NK-92 (cell line): Measurements from ENCODE around the gene DDX6.
"Not testable (repeated sequence)": the region's sequence is repeated elsewhere in the genome, so short reads cannot be mapped to it uniquely, and the experiment has no call there.

Experiments
- DNase-seq: peaks from one replicate; lab custom pipeline; 2025; ENCODE audit not compliant: unreplicated experiment; lab: John Stamatoyannopoulos, UW

Gene DDX6

DNA sequence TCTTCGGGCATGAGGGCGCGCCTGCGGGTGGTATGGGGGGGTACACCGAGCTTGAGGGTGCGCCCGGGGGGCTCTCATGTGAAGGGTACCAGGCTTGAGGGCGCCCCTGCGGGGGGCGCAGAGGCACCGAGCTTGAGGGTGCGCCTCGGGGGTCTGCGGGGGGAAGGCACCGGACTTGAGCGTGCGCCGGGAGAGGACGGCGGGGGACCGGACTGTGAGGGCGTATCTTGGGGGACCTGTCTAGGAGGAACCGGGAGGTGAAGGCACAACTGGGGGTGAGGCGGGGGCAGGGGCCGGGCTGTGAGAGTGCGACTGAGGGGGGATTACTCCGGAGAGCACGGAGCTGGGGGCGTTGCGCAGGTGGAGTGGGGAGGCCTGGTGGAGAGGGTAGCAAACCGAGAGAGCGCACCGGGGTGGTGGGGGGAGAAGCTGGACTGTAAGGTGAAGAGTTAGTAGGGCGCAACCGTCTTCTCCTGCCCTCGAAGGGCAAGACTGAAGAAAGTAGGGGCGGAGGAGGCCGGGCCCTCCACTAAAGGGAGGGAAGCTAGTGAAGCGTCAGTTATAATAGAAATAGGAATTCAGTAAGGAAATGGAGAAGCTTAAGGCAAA is 1.1 kb upstream of the DDX6 start:
- no peak for DNase-seq

GRCh38 chr11:118790357-118791110 is 430 bp downstream of the DDX6 start:
- no peak for DNase-seq

- no peak for DNase-seq
Measured at GRCh38 chr11:118789501-118790356, 1.2 kb downstream of the DDX6 start.

DNA sequence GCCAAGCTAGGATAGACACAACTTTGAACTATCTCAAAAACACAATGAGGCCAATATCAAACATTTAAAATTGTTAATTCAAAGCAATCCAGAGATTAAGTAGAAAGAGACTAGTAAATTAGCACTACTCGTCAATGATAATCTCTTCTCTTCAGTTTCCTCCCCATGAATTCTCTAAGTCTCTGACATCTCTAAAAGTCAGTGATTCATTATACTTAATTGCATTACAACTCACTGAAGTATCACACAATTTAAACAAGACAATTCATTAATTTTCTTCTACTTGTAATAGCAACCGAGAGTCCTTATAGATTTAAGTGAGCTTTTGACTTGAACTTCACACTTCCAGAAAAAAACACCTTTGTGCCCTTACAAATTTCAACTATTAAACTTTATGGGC is 4.3 kb downstream of the DDX6 start:
- DNase-seq: no peak

GRCh38 chr11:118785362-118785761 is 5.6 kb downstream of the DDX6 start:
- DNase-seq: no peak

DNA sequence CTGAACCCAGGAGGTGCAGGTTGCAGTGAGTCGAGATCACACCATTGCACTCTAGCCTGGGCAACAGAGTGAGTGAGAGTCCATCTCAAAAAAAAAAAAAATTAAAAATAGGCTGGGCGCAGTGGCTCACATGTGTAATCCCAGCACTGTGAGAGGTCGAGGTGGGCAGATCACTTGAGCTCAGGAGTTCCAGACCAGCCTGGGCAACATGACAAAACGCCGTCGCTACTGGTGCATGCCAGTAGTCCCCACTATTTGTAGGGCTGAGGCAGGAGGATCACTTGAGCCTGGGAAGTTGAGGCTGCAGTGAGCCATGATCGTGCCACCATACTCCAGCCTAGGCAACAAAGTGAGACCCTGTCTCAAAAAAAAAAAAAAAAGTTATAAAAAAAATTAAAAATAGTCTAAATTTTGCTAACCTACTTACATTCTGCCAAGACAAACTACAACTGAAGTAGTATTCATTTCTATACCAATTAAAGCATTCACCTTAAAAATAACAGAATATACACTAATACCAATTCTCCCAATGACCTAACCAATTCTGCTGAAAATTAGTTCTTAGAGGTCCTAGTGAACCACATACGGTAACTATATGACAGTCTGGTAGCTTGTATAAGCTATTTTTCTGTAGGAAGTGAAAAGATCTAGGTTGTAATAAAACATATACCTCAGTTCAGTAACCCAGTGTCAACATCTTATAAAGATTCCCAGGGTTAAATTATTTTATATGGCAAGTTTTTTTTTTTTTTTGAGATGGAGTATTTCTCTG is 7.1 kb downstream of the DDX6 start:
- DNase-seq: no peak

DNA sequence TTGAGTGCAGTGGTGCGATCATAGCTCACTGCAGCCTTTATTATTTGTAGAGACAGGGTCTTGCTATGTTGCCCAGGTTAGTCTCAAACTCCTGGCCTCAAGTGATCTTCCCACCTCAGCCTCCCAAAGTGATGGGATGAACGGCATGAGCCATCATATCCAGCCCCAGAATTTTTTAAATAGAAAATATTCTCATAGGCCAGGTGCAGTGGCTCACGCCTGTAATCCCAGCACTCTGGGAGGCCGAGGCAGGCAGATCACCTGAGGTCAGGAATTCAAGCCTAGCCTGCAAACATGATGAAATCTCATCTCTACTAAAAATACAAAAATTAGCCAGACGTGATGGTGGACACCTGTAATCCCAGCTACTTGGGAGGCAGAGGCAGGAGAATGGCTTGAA is 7.6 kb downstream of the DDX6 start:
- DNase-seq: not testable (repeated sequence)

- DNase-seq: no peak
Measured at GRCh38 chr11:118778898-118779297, 12.1 kb downstream of the DDX6 start.

- DNase-seq: no peak
Measured at GRCh38 chr11:118774032-118774431, 16.9 kb downstream of the DDX6 start.

GRCh38 chr11:118771547-118772288 is 19.2 kb downstream of the DDX6 start:
- DNase-seq: no peak

- no peak for DNase-seq
Measured at GRCh38 chr11:118768690-118769089, 22.3 kb downstream of the DDX6 start.

GRCh38 chr11:118766035-118766434 is 24.9 kb downstream of the DDX6 start:
- no peak for DNase-seq

- DNase-seq: not testable (repeated sequence)
Measured at GRCh38 chr11:118765095-118765691, 25.8 kb downstream of the DDX6 start.

DNA sequence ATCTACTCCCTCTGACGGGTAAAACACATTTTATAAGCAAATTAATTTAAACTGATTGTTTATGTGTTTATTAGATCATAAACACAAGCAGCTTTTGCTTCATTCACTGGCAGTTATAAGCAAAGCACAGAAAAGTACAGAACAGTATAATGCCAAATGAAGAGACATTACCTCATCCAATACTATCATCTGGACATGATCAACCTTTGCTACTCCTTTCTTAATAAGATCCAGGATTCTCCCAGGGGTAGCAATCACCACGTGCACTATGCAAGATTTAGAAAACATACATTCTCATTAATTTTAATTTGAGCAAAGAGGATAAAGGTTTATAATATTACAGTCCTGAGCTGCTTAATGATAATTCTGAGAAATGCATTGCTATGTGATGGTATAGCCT is 27.9 kb downstream of the DDX6 start:
- DNase-seq: no peak

DNA sequence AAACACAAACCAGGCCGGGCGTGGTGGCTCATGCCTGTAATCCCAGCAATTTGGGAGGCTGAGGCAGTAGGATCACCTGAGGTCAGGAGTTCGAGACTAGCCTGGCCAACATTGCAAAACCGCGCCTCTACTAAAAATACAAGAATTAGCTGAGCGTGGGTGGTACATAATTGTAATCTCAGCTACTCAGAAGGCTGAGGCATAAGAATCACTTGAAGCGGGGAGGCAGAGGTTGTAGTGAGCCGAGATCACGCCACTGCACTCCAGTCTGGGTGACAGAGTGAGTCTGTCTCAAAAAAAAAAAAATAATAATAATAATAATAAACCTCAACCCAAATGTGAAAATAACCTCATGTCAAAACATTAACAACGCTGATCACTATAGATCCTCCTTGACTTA is 29.0 kb downstream of the DDX6 start:
- not testable (repeated sequence) for DNase-seq

GRCh38 chr11:118757876-118758399 is 33.0 kb downstream of the DDX6 start:
- no peak for DNase-seq

DNA sequence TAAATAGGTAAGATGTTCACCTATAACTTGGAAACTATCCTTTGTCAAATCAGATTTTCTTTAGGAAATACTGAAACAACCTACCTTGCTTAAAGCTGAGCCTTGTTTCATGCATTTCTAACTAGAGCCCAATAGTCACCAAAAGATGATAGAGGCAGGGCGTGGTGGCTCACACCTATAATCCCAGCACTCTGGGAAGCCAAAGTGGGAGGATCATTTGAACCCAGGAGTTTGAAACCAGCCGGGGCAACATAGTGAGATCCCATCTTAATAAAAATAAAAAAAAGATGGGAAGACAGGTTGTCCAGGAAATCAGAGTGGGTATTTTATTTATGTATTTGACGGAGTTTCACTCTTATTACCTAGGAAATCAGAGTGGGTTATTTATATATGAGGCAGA is 38.3 kb downstream of the DDX6 start:
- DNase-seq: no peak

DNA sequence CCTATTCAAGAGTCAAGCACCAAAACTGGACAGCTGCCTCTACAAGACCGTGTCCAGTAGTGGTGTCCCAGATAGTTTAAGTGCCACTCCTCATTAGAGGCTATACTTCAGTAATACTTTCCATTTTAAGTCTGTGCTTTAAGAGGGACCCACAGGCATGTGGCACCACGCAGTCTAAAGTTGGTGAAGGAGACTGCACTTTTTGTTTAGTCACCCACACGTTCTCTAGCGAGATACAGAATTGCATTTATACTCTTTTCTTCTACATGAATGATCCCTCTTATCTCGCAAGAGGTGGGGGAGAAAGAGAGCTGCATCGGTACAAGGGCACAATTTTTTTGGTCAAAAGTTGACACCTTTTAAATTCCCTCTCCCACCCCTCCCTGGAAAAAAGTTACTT is 41.5 kb downstream of the DDX6 start:
- no peak for DNase-seq

DNA sequence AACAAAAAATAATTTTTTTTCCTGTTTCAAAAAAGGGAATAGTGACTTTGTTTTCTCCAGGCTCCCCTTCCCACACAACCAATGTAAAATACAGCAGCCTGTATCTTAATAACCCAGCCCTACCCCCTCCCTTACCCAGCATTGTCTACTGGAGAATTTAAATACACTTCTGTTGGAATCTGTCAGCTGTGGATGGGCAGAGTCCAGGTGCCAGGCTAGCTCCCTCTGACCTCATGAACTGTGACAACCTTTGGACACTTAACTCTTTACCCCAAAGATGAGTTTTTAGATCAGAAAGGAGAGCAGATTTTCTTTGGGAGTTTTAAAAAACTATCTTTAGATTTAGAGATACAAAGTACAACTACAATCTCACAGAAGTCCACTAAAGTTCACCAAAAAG is 42.9 kb downstream of the DDX6 start:
- DNase-seq: no peak
